ENCODE measurements around the gene C2orf74. TPM values are rescaled to one million over a fixed set of nuclear protein-coding genes. Genes with fewer than 3 reads are reported as not detected.
A peak's percentile ranks its signal among the peaks of the same experiment; 100 is the strongest.
"Not testable (repeated sequence)": the region's sequence is repeated elsewhere in the genome, so short reads cannot be mapped to it uniquely, and the experiment has no call there.

C2orf74 gene
- total RNA-seq, 2 experiments from 2014 or later, result 13.3 to 14.0 TPM

DNA sequence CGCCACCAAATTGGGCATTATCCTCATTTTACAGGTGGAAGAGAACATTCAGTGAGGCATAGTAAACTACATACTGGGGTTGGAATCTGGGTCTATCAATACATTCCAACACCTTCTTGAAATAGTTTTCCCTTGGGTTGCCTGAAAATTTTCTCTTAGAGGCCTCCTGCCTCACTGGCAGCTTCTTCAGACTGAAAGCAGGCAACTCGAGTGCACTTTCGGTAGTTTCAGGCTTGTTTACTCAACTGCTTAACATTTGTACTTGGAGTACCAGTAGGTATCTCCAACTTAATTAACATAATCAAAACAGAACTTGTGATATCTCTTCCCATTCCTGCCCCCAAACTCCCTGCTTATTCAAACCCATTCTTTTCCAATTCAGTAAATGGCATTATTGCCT, 36.2 kb upstream of the C2orf74 start:
- H3K4me1 Mint-ChIP-seq (ENCODE audit: low read depth), result no peaks in the 10 kb centered on the region
- no peaks in the 10 kb centered on the region for H3K9me3 Mint-ChIP-seq
- no peak overlapping the region for H3K27ac Mint-ChIP-seq
- H3K27me3 Mint-ChIP-seq, result no peaks in the 10 kb centered on the region
- POLR2A ChIA-PET, result no interaction called here
- DNase-seq (no peak), ATAC-seq (no peak)
- intact Hi-C loops (cut with micrococcal nuclease), result no loop called here
- CTCF ChIA-PET, result interaction anchor here (1.6 kb wide), 1 partner anchor 25 kb away, joined by 3 read pairs; no protein-coding TSS in a partner anchor
- TF ChIP-seq, protein P1, sequence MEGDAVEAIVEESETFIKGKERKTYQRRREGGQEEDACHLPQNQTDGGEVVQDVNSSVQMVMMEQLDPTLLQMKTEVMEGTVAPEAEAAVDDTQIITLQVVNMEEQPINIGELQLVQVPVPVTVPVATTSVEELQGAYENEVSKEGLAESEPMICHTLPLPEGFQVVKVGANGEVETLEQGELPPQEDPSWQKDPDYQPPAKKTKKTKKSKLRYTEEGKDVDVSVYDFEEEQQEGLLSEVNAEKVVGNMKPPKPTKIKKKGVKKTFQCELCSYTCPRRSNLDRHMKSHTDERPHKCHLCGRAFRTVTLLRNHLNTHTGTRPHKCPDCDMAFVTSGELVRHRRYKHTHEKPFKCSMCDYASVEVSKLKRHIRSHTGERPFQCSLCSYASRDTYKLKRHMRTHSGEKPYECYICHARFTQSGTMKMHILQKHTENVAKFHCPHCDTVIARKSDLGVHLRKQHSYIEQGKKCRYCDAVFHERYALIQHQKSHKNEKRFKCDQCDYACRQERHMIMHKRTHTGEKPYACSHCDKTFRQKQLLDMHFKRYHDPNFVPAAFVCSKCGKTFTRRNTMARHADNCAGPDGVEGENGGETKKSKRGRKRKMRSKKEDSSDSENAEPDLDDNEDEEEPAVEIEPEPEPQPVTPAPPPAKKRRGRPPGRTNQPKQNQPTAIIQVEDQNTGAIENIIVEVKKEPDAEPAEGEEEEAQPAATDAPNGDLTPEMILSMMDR (IDR thresholded peaks at IDR 0.05), result no peak
- no peak overlapping the region for H3K4me3 Mint-ChIP-seq
- H3K36me3 Mint-ChIP-seq (ENCODE audit: low read depth), result peaks cover 3% of the 10 kb centered on the region

DNA sequence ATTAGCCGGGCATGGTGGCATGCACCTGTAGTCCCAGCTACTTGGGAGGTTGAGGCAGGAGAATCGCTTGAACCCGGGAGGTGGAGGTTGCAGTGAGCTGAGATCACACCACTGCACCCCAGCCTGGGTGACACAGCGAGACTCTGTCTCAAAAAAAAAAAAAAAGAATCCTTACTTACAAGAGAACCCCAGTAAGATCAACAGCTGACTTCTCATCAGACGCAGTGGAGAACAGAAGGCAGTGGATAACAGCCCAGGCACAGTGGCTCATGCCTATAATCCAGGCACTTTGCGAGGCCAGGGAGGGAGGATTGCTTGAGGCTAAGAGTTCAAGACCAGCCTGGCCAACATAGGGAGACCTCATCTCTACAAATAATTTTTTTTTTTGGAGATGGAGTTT, 33.9 kb upstream of the C2orf74 start:
- H3K4me1 Mint-ChIP-seq (ENCODE audit: low read depth); H3K27ac Mint-ChIP-seq; H3K27me3 Mint-ChIP-seq; DNase-seq; H3K36me3 Mint-ChIP-seq (ENCODE audit: low read depth); H3K4me3 Mint-ChIP-seq; H3K9me3 Mint-ChIP-seq; CTCF ChIA-PET; intact Hi-C loops (cut with micrococcal nuclease); ATAC-seq: not testable (repeated sequence)
- POLR2A ChIA-PET, result interaction anchor here (0.7 kb wide), 1 partner anchor 654 kb away, joined by 3 read pairs; no protein-coding TSS in a partner anchor

DNA sequence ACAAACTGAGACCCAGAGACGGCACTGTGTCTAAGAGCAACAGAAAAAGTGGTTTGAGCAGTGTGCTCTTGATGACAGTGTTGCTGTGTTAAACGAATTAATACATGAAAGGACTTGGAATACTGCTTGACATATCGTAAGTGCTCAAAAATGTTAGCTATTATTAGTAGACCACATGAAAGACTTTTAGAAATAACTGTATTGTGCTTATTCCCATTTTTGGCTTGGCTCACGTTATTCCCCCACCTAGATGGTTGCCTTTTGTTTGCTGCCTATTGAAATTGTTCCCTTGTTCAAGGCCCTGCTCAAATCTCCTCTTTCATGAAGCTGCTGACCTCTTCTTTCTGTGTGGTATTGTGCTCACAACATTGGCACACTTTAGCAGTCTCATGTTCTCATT, 27.8 kb upstream of the C2orf74 start:
- CTCF ChIA-PET, result no interaction called here
- ATAC-seq (no peak), DNase-seq (no peak)
- no peak overlapping the region for H3K27ac Mint-ChIP-seq
- H3K36me3 Mint-ChIP-seq (ENCODE audit: low read depth), result no peaks in the 10 kb centered on the region
- intact Hi-C loops (cut with micrococcal nuclease), result no loop called here
- H3K27me3 Mint-ChIP-seq, result no peaks in the 10 kb centered on the region
- no peak overlapping the region for H3K4me3 Mint-ChIP-seq
- POLR2A ChIA-PET, result interaction anchor here (0.6 kb wide), 1 partner anchor 12 kb away, joined by 3 read pairs; no protein-coding TSS in a partner anchor
- TF ChIP-seq, protein P1 (IDR thresholded peaks at IDR 0.05), result no peak
- H3K4me1 Mint-ChIP-seq (ENCODE audit: low read depth), result peaks cover 2% of the 10 kb centered on the region
- no peaks in the 10 kb centered on the region for H3K9me3 Mint-ChIP-seq

DNA sequence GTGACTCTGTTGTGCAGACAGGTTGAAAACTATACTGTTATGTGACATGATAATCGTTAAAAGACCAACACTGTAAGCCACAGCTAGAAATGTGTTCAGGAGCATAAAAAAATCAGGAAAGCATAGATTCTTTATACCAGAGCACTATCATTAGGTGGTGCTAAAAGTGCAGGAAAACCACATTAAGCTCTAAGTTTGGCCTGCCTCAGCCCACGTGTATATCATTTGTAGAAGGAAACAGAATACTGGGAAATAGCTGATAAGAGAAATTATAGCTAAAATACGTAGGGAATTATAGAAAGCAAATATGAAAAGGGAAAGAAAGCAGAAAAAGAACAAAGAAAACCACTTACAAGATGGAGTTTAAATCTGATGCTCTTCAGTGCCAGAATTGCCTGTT, 26.5 kb upstream of the C2orf74 start:
- no peak overlapping the region for H3K27ac Mint-ChIP-seq
- ChIA-PET POLR2A (no interaction called here), CTCF (interaction anchor here (1.2 to 1.4 kb wide), 3 partner anchors 11 to 655 kb away, joined by 3 read pairs; no protein-coding TSS in a partner anchor)
- no peak overlapping the region for H3K4me3 Mint-ChIP-seq
- no peaks in the 10 kb centered on the region for H3K9me3 Mint-ChIP-seq
- intact Hi-C loops (cut with micrococcal nuclease), result no loop called here
- TF ChIP-seq, protein P1 (IDR thresholded peaks at IDR 0.05), result no peak
- DNase-seq, result no peak
- peaks cover 2% of the 10 kb centered on the region for H3K4me1 Mint-ChIP-seq (ENCODE audit: low read depth)
- H3K36me3 Mint-ChIP-seq (ENCODE audit: low read depth), result no peaks in the 10 kb centered on the region
- peak; percentile 51 for ATAC-seq
- H3K27me3 Mint-ChIP-seq, result no peaks in the 10 kb centered on the region

DNA sequence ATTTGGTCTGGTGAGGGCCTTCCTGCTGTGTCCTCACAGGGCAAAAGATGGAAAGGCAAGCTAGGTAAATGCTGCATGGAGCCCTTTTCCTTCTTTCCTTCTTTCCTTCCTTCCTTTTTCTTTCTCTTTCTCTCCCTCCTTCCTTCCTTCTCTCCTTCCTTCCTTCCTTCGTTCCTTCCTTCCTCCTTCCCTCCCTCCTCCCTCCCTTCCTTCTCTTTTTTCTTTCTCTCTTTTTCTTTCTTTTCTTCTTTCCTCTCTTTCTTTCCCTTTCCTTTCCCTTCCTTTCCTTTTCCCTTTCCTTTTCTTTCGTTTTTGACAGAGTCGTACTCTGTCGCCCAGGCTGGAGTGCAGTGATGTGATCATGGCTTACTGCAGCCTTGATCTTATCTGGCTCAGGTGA, 23.1 kb upstream of the C2orf74 start:
- Mint-ChIP-seq H3K27ac (no peak overlapping the region), H3K4me1 (ENCODE audit: low read depth) (peaks cover 2% of the 10 kb centered on the region), H3K36me3 (ENCODE audit: low read depth) (peaks cover 3% of the 10 kb centered on the region), H3K4me3 (no peak overlapping the region), H3K27me3 (no peaks in the 10 kb centered on the region), H3K9me3 (no peaks in the 10 kb centered on the region)
- ATAC-seq, result no peak
- intact Hi-C loops (cut with micrococcal nuclease), result no loop called here
- POLR2A ChIA-PET, result no interaction called here
- no peak for DNase-seq
- TF ChIP-seq, protein P1 (IDR thresholded peaks at IDR 0.05), result no peak
- CTCF ChIA-PET, result no interaction called here

DNA sequence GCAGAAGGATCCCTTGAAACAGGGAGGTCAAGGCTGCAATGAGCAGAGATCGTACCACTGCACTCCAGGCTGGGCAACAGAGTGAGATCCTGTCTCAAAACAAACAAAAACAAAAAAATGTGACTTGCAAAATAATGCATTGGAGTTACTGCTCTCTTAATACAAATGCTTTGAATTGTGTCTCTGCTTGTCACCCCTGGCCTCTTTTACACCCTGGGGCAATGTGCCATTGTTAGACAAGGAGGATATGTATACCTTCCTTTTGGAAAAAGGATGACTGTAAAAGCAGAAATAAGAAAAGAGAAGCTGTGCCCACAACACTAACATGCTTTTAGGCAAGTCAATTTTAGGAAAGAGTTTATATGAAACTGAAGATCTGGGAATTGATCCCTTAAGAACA, 20.8 kb upstream of the C2orf74 start:
- peaks cover 9% of the 10 kb centered on the region for H3K36me3 Mint-ChIP-seq (ENCODE audit: low read depth)
- no peak overlapping the region for H3K4me3 Mint-ChIP-seq
- no peak for DNase-seq
- TF ChIP-seq, protein P1 (IDR thresholded peaks at IDR 0.05), result no peak
- no peaks in the 10 kb centered on the region for H3K27me3 Mint-ChIP-seq
- no peak overlapping the region for H3K27ac Mint-ChIP-seq
- CTCF ChIA-PET, result no interaction called here
- POLR2A ChIA-PET, result no interaction called here
- ATAC-seq, result no peak
- intact Hi-C loops (cut with micrococcal nuclease), result no loop called here
- no peaks in the 10 kb centered on the region for H3K9me3 Mint-ChIP-seq
- peaks cover 8% of the 10 kb centered on the region for H3K4me1 Mint-ChIP-seq (ENCODE audit: low read depth)
